Calu3 (cell line): ENCODE measurements around the gene CCP110. TPM values are rescaled to one million over a fixed set of nuclear protein-coding genes. Genes with fewer than 3 reads are reported as not detected.

Experiments
- BruUV-seq: library from RNA; stranded (reverse); fragments of 400-500 nt; replicated peaks from 2 replicates; lab custom pipeline; 2021; lab: Mats Ljungman, UMichigan
- CTCF ChIA-PET: fragments of 300-600 bp; sonication (Branson Sonifier 250); formaldehyde crosslinking; loops from one replicate; lab custom pipeline; 2022; ENCODE audit warnings: antibody characterized with exemption; lab: Charles Lee
- DNase-seq: peaks from one replicate; pipeline ENCODE4 v3.0.0; 2022
- H3K27ac Mint-ChIP-seq: one replicate; pipeline ENCODE4 v1.8.0; 2022; ENCODE audit warnings: mixed read lengths; ENCODE audit not compliant: unreplicated experiment
- H3K27me3 Mint-ChIP-seq: one replicate; pipeline ENCODE4 v1.8.0; 2022; ENCODE audit warnings: mixed read lengths; ENCODE audit not compliant: unreplicated experiment
- H3K36me3 Mint-ChIP-seq: one replicate; pipeline ENCODE4 v1.8.0; 2022; ENCODE audit warnings: mild to moderate bottlenecking, moderate library complexity, mixed read lengths; ENCODE audit not compliant: insufficient read depth, unreplicated experiment
- H3K4me1 Mint-ChIP-seq: one replicate; pipeline ENCODE4 v1.8.0; 2022; ENCODE audit warnings: mild to moderate bottlenecking, low read depth, mixed read lengths; ENCODE audit not compliant: unreplicated experiment
- H3K4me3 Mint-ChIP-seq: one replicate; pipeline ENCODE4 v1.8.0; 2022; ENCODE audit warnings: mild to moderate bottlenecking, low read depth, moderate library complexity, mixed read lengths; ENCODE audit not compliant: unreplicated experiment
- H3K9me3 Mint-ChIP-seq: one replicate; pipeline ENCODE4 v1.8.0; 2022; ENCODE audit warnings: low read depth, mixed read lengths; ENCODE audit not compliant: unreplicated experiment
- CTCF ChIP-seq: fragments of 200-600 bp; IDR thresholded peaks from one replicate; pipeline ENCODE4 v1.8.0; 2022; ENCODE audit warnings: antibody characterized with exemption; ENCODE audit not compliant: unreplicated experiment
- intact Hi-C: fragments of 100-400 bp; cut with micrococcal nuclease; formaldehyde crosslinking; loops from one replicate; pipeline ENCODE4 v1.10.0; 2022; ENCODE audit not compliant: unreplicated experiment
- total RNA-seq: library from RNA; stranded (reverse); gene quantifications from 2 replicates; pipeline ENCODE4 v1.2.3, GENCODE V29; 2022

Gene CCP110
- total RNA-seq, 1 experiment from 2014 or later: 34.4 TPM

GRCh38 chr16:19515757-19516156 is 8.0 kb upstream of the CCP110 start:
- Mint-ChIP-seq H3K36me3 (peaks cover 64% of the 10 kb centered on the region), H3K27ac (no peak overlapping the region), H3K4me3 (no peak overlapping the region), H3K27me3 (no peaks in the 10 kb centered on the region), H3K9me3 (no peaks in the 10 kb centered on the region), H3K4me1 (peaks cover 35% of the 10 kb centered on the region)
- no TSS peak for BruUV-seq
- intact Hi-C loops: no loop called here
- no peak for DNase-seq
- no peak for TF ChIP-seq CTCF
- CTCF ChIA-PET: interaction anchor here (0.7 to 0.8 kb wide), 2 partner anchors 9 to 15 kb away, joined by 3 read pairs; no protein-coding TSS in a partner anchor

- Mint-ChIP-seq H3K9me3 (no peaks in the 10 kb centered on the region), H3K4me3 (no peak overlapping the region), H3K27me3 (no peaks in the 10 kb centered on the region), H3K27ac (no peak overlapping the region), H3K4me1 (peaks cover 35% of the 10 kb centered on the region), H3K36me3 (peaks cover 76% of the 10 kb centered on the region)
- CTCF ChIA-PET: interaction anchor here (1.0 kb wide), 2 partner anchors 12 to 38 kb away, joined by 3 read pairs; partner anchors contain the start of gene VPS35L
- TF ChIP-seq CTCF: no peak
- intact Hi-C loops: no loop called here
- no peak for DNase-seq
- no TSS peak for BruUV-seq
These were observed 6.2 kb upstream of the CCP110 start for GRCh38 chr16:19517424-19518089.

- Mint-ChIP-seq H3K27me3 (no peaks in the 10 kb centered on the region), H3K27ac (no peak overlapping the region), H3K36me3 (peaks cover 70% of the 10 kb centered on the region), H3K4me3 (no peak overlapping the region), H3K4me1 (peaks cover 35% of the 10 kb centered on the region), H3K9me3 (no peaks in the 10 kb centered on the region)
- intact Hi-C loops: no loop called here
- no peak for DNase-seq
- CTCF ChIA-PET: no interaction called here
- no peak for TF ChIP-seq CTCF
- BruUV-seq: no TSS peak
These were observed 5.4 kb upstream of the CCP110 start for GRCh38 chr16:19518388-19518787.

GRCh38 chr16:19520861-19521331 is 2.8 kb upstream of the CCP110 start:
- H3K4me1 Mint-ChIP-seq: peaks cover 39% of the 10 kb centered on the region
- TF ChIP-seq CTCF: no peak
- peak; percentile 48 for DNase-seq
- H3K27me3 Mint-ChIP-seq: no peaks in the 10 kb centered on the region
- peaks cover 66% of the 10 kb centered on the region for H3K36me3 Mint-ChIP-seq
- no peaks in the 10 kb centered on the region for H3K9me3 Mint-ChIP-seq
- peak overlapping the region; percentile 94 for H3K4me3 Mint-ChIP-seq
- peak overlapping the region; percentile 82 for H3K27ac Mint-ChIP-seq
- TSS peak; percentile 50 for BruUV-seq
- CTCF ChIA-PET: interaction anchor here (0.6 to 0.9 kb wide), 2 partner anchors 103 to 719 kb away, joined by 3 read pairs; partner anchors contain the start of genes ARL6IP1 and TMC5
- intact Hi-C loops: loop anchor here (10.0 kb wide), 1 partner anchor 426 kb away; no protein-coding TSS in a partner anchor
